IMR-90 (cell line): ENCODE measurements around the gene CA5B. TPM values are rescaled to one million over a fixed set of nuclear protein-coding genes. Genes with fewer than 3 reads are reported as not detected.

Source experiments
- ATAC-seq: fragments of 200-7000 bp; cut with Tn5 transposase; 2 replicates; pipeline ENCODE4 v1.9.1; 2020; ENCODE audit warnings: low read depth, mild to moderate bottlenecking, moderate library complexity
- BruUV-seq: library from RNA; stranded (reverse); fragments of 400-500 nt; replicated peaks from 2 replicates; lab custom pipeline; 2021; lab: Mats Ljungman, UMichigan
- CTCF ChIA-PET: fragments of 300-600 bp; formaldehyde crosslinking; extraction: SDS; loops from one replicate; lab custom pipeline; 2021; ENCODE audit warnings: antibody characterized with exemption; lab: Yijun Ruan, JAX
- POLR2A ChIA-PET: fragments of 300-600 bp; sonication (Branson Sonifier 250); formaldehyde crosslinking; loops from one replicate; lab custom pipeline; 2022; ENCODE audit warnings: antibody characterized with exemption; ENCODE audit not compliant: unreplicated experiment; lab: Charles Lee
- DNase-seq: peaks from one replicate; pipeline ENCODE4 v3.0.0; 2013
- H2AFZ ChIP-seq: replicated peaks from 2 replicates; pipeline ENCODE3; 2013; ENCODE audit warnings: low read length, mild to moderate bottlenecking; ENCODE audit not compliant: poor library complexity
- H2AK5ac ChIP-seq: 2 replicates; pipeline ENCODE4 v1.6.1; 2013; ENCODE audit warnings: low read depth, low read length, inconsistent platforms
- H2AK9ac ChIP-seq: replicated peaks from 2 replicates; pipeline ENCODE3; 2013; ENCODE audit warnings: mild to moderate bottlenecking, low read depth, low read length, moderate library complexity; ENCODE audit not compliant: poor library complexity
- H2BK120ac ChIP-seq: 2 replicates; pipeline ENCODE4 v1.6.1; 2013; ENCODE audit warnings: low read depth, low read length, inconsistent platforms
- H2BK15ac ChIP-seq: 3 replicates; pipeline ENCODE4 v1.6.1; 2013; ENCODE audit warnings: low read depth, low read length, inconsistent platforms
- H2BK20ac ChIP-seq: 2 replicates; pipeline ENCODE4 v1.6.1; 2013; ENCODE audit warnings: low read depth, mild to moderate bottlenecking, inconsistent platforms, low read length, moderate library complexity
- H2BK5ac ChIP-seq: 2 replicates; pipeline ENCODE4 v1.6.1; 2013; ENCODE audit warnings: mild to moderate bottlenecking, low read depth, low read length, inconsistent platforms; ENCODE audit not compliant: poor library complexity, severe bottlenecking
- H3K14ac ChIP-seq: replicated peaks from 2 replicates; pipeline ENCODE4 v1.6.1; 2013; ENCODE audit warnings: low read depth, low read length, inconsistent platforms
- H3K18ac ChIP-seq: 2 replicates; pipeline ENCODE4 v1.6.1; 2013; ENCODE audit warnings: low read depth, low read length, control low read depth
- H3K23ac ChIP-seq: 2 replicates; pipeline ENCODE4 v1.6.1; 2013; ENCODE audit warnings: low read depth, low read length, inconsistent platforms
- H3K27ac ChIP-seq: 2 replicates; pipeline ENCODE4 v1.5.1; 2013; ENCODE audit warnings: mild to moderate bottlenecking, control low read depth, low read length; ENCODE audit not compliant: insufficient read depth
- H3K27me3 ChIP-seq: 2 replicates; pipeline ENCODE4 v1.6.1; 2013; ENCODE audit warnings: low read length; ENCODE audit not compliant: control insufficient read depth, insufficient read depth
- H3K36me3 ChIP-seq: 2 replicates; pipeline ENCODE4 v1.6.1; 2013; ENCODE audit warnings: low read length, mixed read lengths; ENCODE audit not compliant: control insufficient read depth, insufficient read depth
- H3K4ac ChIP-seq: 2 replicates; pipeline ENCODE4 v1.6.1; 2013; ENCODE audit warnings: low read depth, low read length, inconsistent platforms
- H3K4me1 ChIP-seq: 2 replicates; pipeline ENCODE4 v1.6.1; 2013; ENCODE audit warnings: low read length, mixed read lengths; ENCODE audit not compliant: control insufficient read depth, insufficient read depth
- H3K4me2 ChIP-seq: 2 replicates; pipeline ENCODE4 v1.6.1; 2013; ENCODE audit warnings: low read depth, mild to moderate bottlenecking, control low read depth, low read length, moderate library complexity
- H3K4me3 ChIP-seq: 2 replicates; pipeline ENCODE4 v1.5.1; 2013; ENCODE audit warnings: low read depth, mild to moderate bottlenecking, control low read depth, low read length, moderate library complexity; ENCODE audit not compliant: insufficient read depth
- H3K56ac ChIP-seq: 2 replicates; pipeline ENCODE4 v1.6.1; 2013; ENCODE audit warnings: low read length, inconsistent platforms; ENCODE audit not compliant: insufficient read depth; ENCODE audit errors: extremely low read depth
- H3K79me1 ChIP-seq, 2 experiments: 2 replicates each; pipeline ENCODE4 v1.6.1; 2013; ENCODE audit warnings: low read length in 2 of 2, inconsistent platforms in 1 of 2, low read depth in 1 of 2
- H3K9ac ChIP-seq: 2 replicates; pipeline ENCODE4 v1.6.1; 2013; ENCODE audit warnings: low read depth, low read length, control low read depth
- H3K9me1 ChIP-seq: 2 replicates; pipeline ENCODE4 v1.6.1; 2013; ENCODE audit warnings: low read length, inconsistent platforms; ENCODE audit not compliant: insufficient read depth
- H3K9me3 ChIP-seq: 2 replicates; pipeline ENCODE4 v1.6.1; 2013; ENCODE audit warnings: low read length; ENCODE audit not compliant: control insufficient read depth, insufficient read depth
- H4K20me1 ChIP-seq: 2 replicates; pipeline ENCODE4 v1.6.1; 2013; ENCODE audit warnings: low read length, inconsistent platforms; ENCODE audit not compliant: insufficient read depth
- H4K5ac ChIP-seq: 2 replicates; pipeline ENCODE4 v1.6.1; 2013; ENCODE audit warnings: mild to moderate bottlenecking, low read depth, low read length, control low read depth
- H4K8ac ChIP-seq, 2 experiments: 2 replicates each; pipeline ENCODE4 v1.6.1; 2013; ENCODE audit warnings: low read depth in 2 of 2, low read length in 2 of 2, control low read depth in 1 of 2, inconsistent platforms in 1 of 2
- H4K91ac ChIP-seq: 2 replicates; pipeline ENCODE4 v1.6.1; 2013; ENCODE audit warnings: low read depth, low read length, inconsistent platforms; ENCODE audit not compliant: insufficient read depth
- BHLHE40 ChIP-seq: fragments of 150-350 bp; IDR thresholded peaks from 2 replicates; pipeline ENCODE4 v1.6.1; 2016; ENCODE audit warnings: mild to moderate bottlenecking, low read depth, low read length
- CEBPB ChIP-seq: IDR thresholded peaks from 2 replicates; pipeline ENCODE4 v1.6.1; 2012; ENCODE audit warnings: low read depth, low read length, improper control_type of control experiment
- CHD1 ChIP-seq: IDR thresholded peaks from 2 replicates; pipeline ENCODE4 v1.6.1; 2012; ENCODE audit warnings: low read depth, low read length, improper control_type of control experiment
- CTCF ChIP-seq: conservative IDR thresholded peaks from 2 replicates; pipeline ENCODE4 v1.5.1; 2012; ENCODE audit warnings: mild to moderate bottlenecking, low read depth, low read length, improper control_type of control experiment
- ELK1 ChIP-seq: fragments of 150-350 bp; IDR thresholded peaks from 2 replicates; pipeline ENCODE4 v1.6.1; 2016; ENCODE audit warnings: low read depth, mild to moderate bottlenecking, low read length, moderate library complexity, borderline replicate concordance
- FOS ChIP-seq: fragments of 150-350 bp; IDR thresholded peaks from 2 replicates; pipeline ENCODE4 v1.6.1; 2016; ENCODE audit warnings: low read depth, low read length
- MAFK ChIP-seq: IDR thresholded peaks from 2 replicates; pipeline ENCODE4 v1.6.1; 2012; ENCODE audit warnings: low read depth, low read length, improper control_type of control experiment
- MAZ ChIP-seq: IDR thresholded peaks from 2 replicates; pipeline ENCODE4 v1.6.1; 2012; ENCODE audit warnings: low read depth, mild to moderate bottlenecking, low read length, improper control_type of control experiment, moderate library complexity, borderline replicate concordance
- MXI1 ChIP-seq: IDR thresholded peaks from 2 replicates; pipeline ENCODE4 v1.6.1; 2012; ENCODE audit warnings: low read depth, mild to moderate bottlenecking, low read length, moderate library complexity, borderline replicate concordance
- NFE2L2 ChIP-seq: fragments of 150-350 bp; IDR thresholded peaks from 2 replicates; pipeline ENCODE4 v1.6.1; 2016; ENCODE audit warnings: low read depth, mild to moderate bottlenecking, low read length
- POLR2A ChIP-seq: IDR thresholded peaks from 2 replicates; pipeline ENCODE4 v1.6.1; 2012; ENCODE audit warnings: mild to moderate bottlenecking, low read depth, low read length
- RAD21 ChIP-seq: IDR thresholded peaks from 2 replicates; pipeline ENCODE4 v1.6.1; 2012; ENCODE audit warnings: low read length, improper control_type of control experiment
- RCOR1 ChIP-seq: IDR thresholded peaks from 2 replicates; pipeline ENCODE4 v1.6.1; 2012; ENCODE audit warnings: mild to moderate bottlenecking, low read length, improper control_type of control experiment; ENCODE audit not compliant: insufficient replicate concordance
- RFX5 ChIP-seq: IDR thresholded peaks from 2 replicates; pipeline ENCODE4 v1.8.0; 2012; ENCODE audit warnings: low read depth, mild to moderate bottlenecking, low read length, moderate library complexity
- SMC3 ChIP-seq: fragments of 150-350 bp; IDR thresholded peaks from 2 replicates; pipeline ENCODE4 v1.6.1; 2016; ENCODE audit warnings: low read depth, mild to moderate bottlenecking, antibody characterized with exemption, low read length, moderate library complexity
- USF2 ChIP-seq: fragments of 150-350 bp; IDR thresholded peaks from 2 replicates; pipeline ENCODE4 v1.6.1; 2017; ENCODE audit warnings: mild to moderate bottlenecking, antibody characterized with exemption, low read length, low read depth
- WGBS, 2 experiments: methylation state at CpG; one replicate each; pipeline versions ENCODE4 v1.1.5 to v1.1.7; 2013; ENCODE audit warnings: missing lambda C conversion rate in 2 of 2; ENCODE audit not compliant: insufficient read length in 1 of 2; ENCODE audit errors: extremely low coverage in 2 of 2; 5-methylcytosine and 5-hydroxymethylcytosine counted together
- dilution Hi-C: fragments of 300-500 bp; cut with HindIII; formaldehyde crosslinking; loops from one replicate; pipeline ENCODE4 v1.14.3; 2018; ENCODE audit warnings: low sequenced_read_pairs; ENCODE audit not compliant: unreplicated experiment
- in situ Hi-C: fragments of 300-500 bp; cut with MboI; formaldehyde crosslinking; loops from 3 replicates; pipeline ENCODE4 v1.14.3; 2019; ENCODE audit warnings: low sequenced_read_pairs, inconsistent platforms, mixed read lengths
- intact Hi-C: fragments of 100-400 bp; cut with micrococcal nuclease; formaldehyde crosslinking; loops from 2 replicates; pipeline ENCODE4 v1.10.0; 2022
- polyA plus RNA-seq, 3 experiments: library from polyadenylated mRNA; depleted of rRNA; stranded (reverse); fragments of >200 nt; gene quantifications; 2 replicates each; pipeline ENCODE4 v1.2.3, GENCODE V29; 2012; ENCODE audit warnings: low replicate concordance in 1 of 3
- total RNA-seq: library from RNA; depleted of rRNA; stranded (reverse); fragments of >200 nt; gene quantifications from 2 replicates; pipeline ENCODE4 v1.2.3, GENCODE V29; 2012

The CA5B gene
- total and polyA plus RNA-seq, 2 of the 4 experiments (the other 2 are of a cell fraction) = 3.5 to 5.4 TPM

GRCh38 chrX:15825936-15826335, 87.9 kb downstream of the CA5B start:
- Histone ChIP-seq H3K56ac (no peak overlapping the region), H3K36me3 (peaks cover 14% of the 10 kb centered on the region), H3K4me3 (no peak overlapping the region), H3K27ac (no peak overlapping the region), H2AFZ (no peak overlapping the region), H3K79me1 (peaks cover 0 to 6% of the 10 kb centered on the region in 2 experiments; a peak in 1 of 4 replicates), H4K20me1 (no peaks in the 10 kb centered on the region), H3K23ac (no peak overlapping the region), H3K4me1 (no peaks in the 10 kb centered on the region), H3K9ac (no peak overlapping the region), H3K18ac (no peak overlapping the region), H4K8ac (no peak overlapping the region), H3K4ac (no peak overlapping the region), H2BK120ac (no peak overlapping the region), H2BK20ac (no peak overlapping the region), H3K14ac (no peak overlapping the region), H3K9me1 (no peaks in the 10 kb centered on the region; the same call in 1 of the 2 replicates), H4K5ac (no peak overlapping the region), H4K91ac (no peak overlapping the region), H2BK15ac (no peak overlapping the region), H2AK5ac (no peak overlapping the region), H3K27me3 (no peaks in the 10 kb centered on the region), H3K9me3 (no peaks in the 10 kb centered on the region), H2BK5ac (no peak overlapping the region), H3K4me2 (no peak overlapping the region), H2AK9ac (no peak overlapping the region)
- ChIA-PET CTCF (no interaction called here), POLR2A (no interaction called here)
- in situ Hi-C loops (no loop called here), intact Hi-C loops (no loop called here), dilution Hi-C loops (no loop called here)
- ATAC-seq (no peak), DNase-seq (no peak)
- TF ChIP-seq USF2 (no peak), MAZ (no peak), SMC3 (no peak), NFE2L2 (no peak), RFX5 (no peak), CEBPB (no peak), BHLHE40 (no peak), FOS (no peak), RCOR1 (no peak), RAD21 (no peak), MAFK (no peak), CTCF (no peak), CHD1 (no peak), POLR2A (no peak), MXI1 (no peak), ELK1 (no peak)
- BruUV-seq = no TSS peak
- WGBS, 2 experiments = no CpG with 5 or more reads among the region's 5 CpGs
